Mesenchymal stem cell (in vitro differentiated cells and primary cell): ENCODE measurements around the gene ATG2B.

ENCODE experiments used
- DNase-seq: peaks from one replicate; pipeline ENCODE4 v3.0.0-alpha.2; 2013
- H2AFZ ChIP-seq: one replicate; pipeline ENCODE4 v1.6.1; 2013; ENCODE audit warnings: low read depth, mild to moderate bottlenecking, control low read depth, inconsistent platforms, low read length, moderate library complexity
- H2AK5ac ChIP-seq: 2 replicates; pipeline ENCODE4 v1.6.1; 2013; ENCODE audit warnings: low read length, moderate library complexity, mild to moderate bottlenecking, inconsistent platforms; ENCODE audit not compliant: severe bottlenecking
- H2BK120ac ChIP-seq: one replicate; pipeline ENCODE4 v1.6.1; 2013; ENCODE audit warnings: low read depth, mild to moderate bottlenecking, inconsistent platforms, low read length, moderate library complexity
- H2BK12ac ChIP-seq, 2 experiments: one replicate each; pipeline ENCODE4 v1.6.1; 2013; ENCODE audit warnings: inconsistent platforms in 2 of 2, low read length in 2 of 2, mild to moderate bottlenecking in 2 of 2, moderate library complexity in 2 of 2, control low read depth in 1 of 2
- H2BK15ac ChIP-seq: one replicate; pipeline ENCODE4 v1.6.1; 2013; ENCODE audit warnings: mild to moderate bottlenecking, low read depth, inconsistent platforms; ENCODE audit not compliant: poor library complexity, severe bottlenecking
- H2BK5ac ChIP-seq: 2 replicates; pipeline ENCODE4 v1.6.1; 2013; ENCODE audit warnings: low read depth, mild to moderate bottlenecking, low read length, control low read depth, inconsistent platforms; ENCODE audit not compliant: poor library complexity, severe bottlenecking
- H3K14ac ChIP-seq, 2 experiments: one replicate each; pipeline ENCODE4 v1.6.1; 2013; ENCODE audit warnings: inconsistent platforms in 2 of 2, low read length in 2 of 2, control low read depth in 1 of 2, mild to moderate bottlenecking in 1 of 2, moderate library complexity in 1 of 2
- H3K18ac ChIP-seq, 2 experiments: one replicate each; pipeline ENCODE4 v1.6.1; 2013; ENCODE audit warnings: inconsistent platforms in 2 of 2, low read length in 2 of 2, control low read depth in 1 of 2, low read depth in 1 of 2, mild to moderate bottlenecking in 1 of 2
- H3K23ac ChIP-seq, 2 experiments: one replicate each; pipeline ENCODE4 v1.6.1; 2013; ENCODE audit warnings: inconsistent platforms in 2 of 2, low read length in 2 of 2, mild to moderate bottlenecking in 2 of 2, moderate library complexity in 2 of 2, control low read depth in 1 of 2
- H3K27ac ChIP-seq: 2 replicates; pipeline ENCODE4 v1.5.1; 2013; ENCODE audit warnings: mild to moderate bottlenecking, moderate library complexity, low read length, control low read depth, inconsistent platforms; ENCODE audit not compliant: poor library complexity, severe bottlenecking
- H3K27me3 ChIP-seq, 2 experiments: 2 replicates each; pipeline versions ENCODE4 v1.6.1 to v1.7.0; 2013; ENCODE audit warnings: low read length in 2 of 2, mild to moderate bottlenecking in 2 of 2, moderate library complexity in 2 of 2, control low read depth in 1 of 2, inconsistent platforms in 1 of 2; ENCODE audit not compliant: control insufficient read depth in 1 of 2, insufficient read depth in 1 of 2
- H3K36me3 ChIP-seq, 2 experiments: 2 replicates each; pipeline versions ENCODE4 v1.6.1 to v1.7.0; 2013; ENCODE audit warnings: low read length in 2 of 2, control low read depth in 1 of 2, inconsistent platforms in 1 of 2, low read depth in 1 of 2, mild to moderate bottlenecking in 1 of 2; ENCODE audit not compliant: insufficient read depth in 2 of 2, control insufficient read depth in 1 of 2
- H3K4ac ChIP-seq, 2 experiments: one replicate each; pipeline ENCODE4 v1.6.1; 2013; ENCODE audit warnings: inconsistent platforms in 2 of 2, low read length in 2 of 2, mild to moderate bottlenecking in 2 of 2, moderate library complexity in 2 of 2, control low read depth in 1 of 2, low read depth in 1 of 2
- H3K4me1 ChIP-seq: 2 replicates; pipeline ENCODE4 v1.6.1; 2013; ENCODE audit warnings: low read depth, low read length, control low read depth; ENCODE audit not compliant: control insufficient read depth, insufficient read depth
- H3K4me2 ChIP-seq: 2 replicates; pipeline ENCODE4 v1.6.1; 2013; ENCODE audit warnings: low read length, mild to moderate bottlenecking, inconsistent platforms; ENCODE audit not compliant: poor library complexity, severe bottlenecking
- H3K4me3 ChIP-seq, 2 experiments: 2 replicates each; pipeline versions ENCODE4 v1.5.1 to v1.7.0; 2013; ENCODE audit warnings: low read length in 2 of 2, mild to moderate bottlenecking in 2 of 2, control low read depth in 1 of 2, low read depth in 1 of 2; ENCODE audit not compliant: insufficient read depth in 1 of 2
- H3K79me1 ChIP-seq: replicated peaks from 2 replicates; pipeline ENCODE4 v1.6.1; 2013; ENCODE audit warnings: mild to moderate bottlenecking, control low read depth, low read length, inconsistent platforms; ENCODE audit not compliant: poor library complexity, severe bottlenecking
- H3K9ac ChIP-seq: 2 replicates; pipeline ENCODE4 v1.7.0; 2013; ENCODE audit warnings: mild to moderate bottlenecking, low read length, moderate library complexity
- H3K9me3 ChIP-seq: 2 replicates; pipeline ENCODE4 v1.7.0; 2013; ENCODE audit warnings: mild to moderate bottlenecking, low read length; ENCODE audit not compliant: control insufficient read depth
- H4K8ac ChIP-seq: one replicate; pipeline ENCODE4 v1.6.1; 2013; ENCODE audit warnings: inconsistent platforms, mild to moderate bottlenecking, low read length, moderate library complexity
- H4K91ac ChIP-seq: one replicate; pipeline ENCODE4 v1.6.1; 2013; ENCODE audit warnings: mild to moderate bottlenecking, low read length, inconsistent platforms
- WGBS: methylation state at CpG from one replicate; pipeline ENCODE4 v1.1.7; 2013; ENCODE audit warnings: mixed read lengths; 5-methylcytosine and 5-hydroxymethylcytosine counted together

ATG2B gene

DNA sequence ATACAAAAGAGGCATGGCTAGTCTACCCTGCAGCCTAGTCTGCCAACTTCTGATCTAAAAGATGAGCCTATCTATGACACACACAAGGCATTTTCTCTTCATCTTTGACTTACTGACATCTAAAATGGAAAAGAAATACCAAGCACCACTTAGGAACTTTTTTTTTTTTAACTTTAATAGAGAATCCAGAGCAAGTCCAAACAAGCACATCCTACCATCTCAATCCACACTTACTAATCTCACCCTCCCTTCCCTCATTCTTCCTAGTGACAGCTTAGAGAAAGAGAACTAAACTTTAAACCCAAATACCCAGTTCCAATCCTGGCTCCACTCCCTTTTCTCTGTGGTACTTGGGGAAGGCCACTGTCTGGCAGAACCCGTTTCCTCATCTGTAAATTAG, 75.3 kb downstream of the ATG2B start:
- no peak overlapping the region for H3K4me2 ChIP-seq
- no peak overlapping the region for H2BK15ac ChIP-seq
- peaks cover 3% of the 10 kb centered on the region for H3K79me1 ChIP-seq
- peaks cover 17 to 74% of the 10 kb centered on the region in 2 experiments for H3K36me3 ChIP-seq
- H3K27me3 ChIP-seq, result no peaks in the 10 kb centered on the region
- H3K9me3 ChIP-seq, result no peaks in the 10 kb centered on the region
- H2AK5ac ChIP-seq, result no peak overlapping the region
- no peak overlapping the region for H3K4ac ChIP-seq
- no peak overlapping the region for H3K23ac ChIP-seq
- H4K8ac ChIP-seq, result no peak overlapping the region
- no peak overlapping the region for H2BK120ac ChIP-seq
- no peak overlapping the region for H3K18ac ChIP-seq
- H2BK5ac ChIP-seq, result no peak overlapping the region
- DNase-seq, result no peak
- H3K14ac ChIP-seq, result no peak overlapping the region
- no peak overlapping the region for H2AFZ ChIP-seq
- H3K27ac ChIP-seq, result no peak overlapping the region
- H3K4me3 ChIP-seq, result no peak overlapping the region
- no peak overlapping the region for H4K91ac ChIP-seq
- peak overlapping the region; percentile 58 for H3K9ac ChIP-seq
- H2BK12ac ChIP-seq, result no peak overlapping the region
- H3K4me1 ChIP-seq, result peaks cover 10% of the 10 kb centered on the region
- WGBS, result no CpG with 5 or more reads among the region's 1 CpG

GRCh38 chr14:96286251-96286650, 76.9 kb downstream of the ATG2B start:
- H3K27me3 ChIP-seq, result no peaks in the 10 kb centered on the region
- no peak overlapping the region for H4K91ac ChIP-seq
- no peak overlapping the region for H2BK15ac ChIP-seq
- no peak overlapping the region for H3K14ac ChIP-seq
- no peak overlapping the region for H2AFZ ChIP-seq
- H3K9me3 ChIP-seq, result no peaks in the 10 kb centered on the region
- no peak overlapping the region for H3K9ac ChIP-seq
- peaks cover 1% of the 10 kb centered on the region for H3K79me1 ChIP-seq
- DNase-seq, result no peak
- H2AK5ac ChIP-seq, result no peak overlapping the region
- peaks cover 17 to 71% of the 10 kb centered on the region in 2 experiments for H3K36me3 ChIP-seq
- H3K4me1 ChIP-seq, result peaks cover 10% of the 10 kb centered on the region
- H2BK12ac ChIP-seq, result no peak overlapping the region
- no peak overlapping the region for H2BK120ac ChIP-seq
- no CpG with 5 or more reads among the region's 1 CpG for WGBS
- no peak overlapping the region for H3K18ac ChIP-seq
- no peak overlapping the region for H4K8ac ChIP-seq
- no peak overlapping the region for H2BK5ac ChIP-seq
- no peak overlapping the region for H3K27ac ChIP-seq
- H3K4me2 ChIP-seq, result no peak overlapping the region
- no peak overlapping the region for H3K23ac ChIP-seq
- no peak overlapping the region for H3K4ac ChIP-seq
- no peak overlapping the region for H3K4me3 ChIP-seq

DNA sequence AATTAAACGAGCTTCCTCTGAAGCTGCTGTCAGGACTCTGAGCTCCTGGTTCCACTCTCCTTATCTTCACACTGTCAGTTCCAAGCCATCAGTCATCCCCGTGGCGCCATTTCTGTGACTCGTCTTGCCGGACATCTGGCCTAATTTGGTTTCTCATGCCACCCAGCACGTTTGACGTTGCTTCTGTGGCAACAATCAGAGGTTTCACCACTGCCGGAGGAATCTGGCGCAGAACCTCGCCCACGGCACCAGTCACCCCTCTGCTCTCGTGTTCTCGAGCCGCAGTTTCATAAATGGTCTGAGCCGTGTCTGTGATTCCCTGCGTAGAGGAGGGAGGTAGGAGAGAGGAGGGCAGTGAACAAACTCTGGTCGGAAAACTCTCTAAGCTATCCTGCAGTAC, 77.5 kb downstream of the ATG2B start:
- no peaks in the 10 kb centered on the region for H3K27me3 ChIP-seq
- H3K4ac ChIP-seq, result no peak overlapping the region
- H2BK5ac ChIP-seq, result no peak overlapping the region
- H2BK120ac ChIP-seq, result no peak overlapping the region
- H3K14ac ChIP-seq, result no peak overlapping the region
- peak overlapping the region in 1 of 2 experiments; percentile 74 for H3K18ac ChIP-seq
- H3K79me1 ChIP-seq, result peaks cover 1% of the 10 kb centered on the region
- H3K36me3 ChIP-seq, result peaks cover 17 to 66% of the 10 kb centered on the region in 2 experiments
- no peaks in the 10 kb centered on the region for H3K9me3 ChIP-seq
- no peak overlapping the region for H3K9ac ChIP-seq
- no peak overlapping the region for H3K4me2 ChIP-seq
- H3K4me3 ChIP-seq, result no peak overlapping the region
- DNase-seq, result peak; percentile 93
- no peak overlapping the region for H3K27ac ChIP-seq
- H2BK12ac ChIP-seq, result peak overlapping the region in 1 of 2 experiments; percentile 79
- no peak overlapping the region for H4K91ac ChIP-seq
- no peak overlapping the region for H2BK15ac ChIP-seq
- H3K4me1 ChIP-seq, result peaks cover 10% of the 10 kb centered on the region
- H3K23ac ChIP-seq, result no peak overlapping the region
- peak overlapping the region; percentile 57 for H2AK5ac ChIP-seq
- peak overlapping the region; percentile 58 for H2AFZ ChIP-seq
- peak overlapping the region; percentile 55 for H4K8ac ChIP-seq
- WGBS, result 33% methylated on average over 16 of the region's 17 CpGs

- Histone ChIP-seq H2AFZ (no peak overlapping the region), H4K91ac (no peak overlapping the region), H3K9me3 (no peaks in the 10 kb centered on the region), H2BK5ac (no peak overlapping the region), H3K79me1 (peaks cover 1% of the 10 kb centered on the region), H3K27ac (no peak overlapping the region), H2BK12ac (no peak overlapping the region), H2BK120ac (no peak overlapping the region), H3K9ac (no peak overlapping the region), H2AK5ac (no peak overlapping the region), H4K8ac (no peak overlapping the region), H3K23ac (no peak overlapping the region), H3K36me3 (peaks cover 12 to 53% of the 10 kb centered on the region in 2 experiments), H3K18ac (no peak overlapping the region), H3K4me1 (peaks cover 16% of the 10 kb centered on the region), H3K27me3 (no peaks in the 10 kb centered on the region), H3K4me2 (no peak overlapping the region), H3K14ac (no peak overlapping the region), H3K4me3 (no peak overlapping the region), H3K4ac (no peak overlapping the region), H2BK15ac (no peak overlapping the region)
- no peak for DNase-seq
- WGBS, result 80% methylated on average over 1 of the region's 1 CpG
Measured at GRCh38 chr14:96284430-96284829, 78.7 kb downstream of the ATG2B start.
